HCEC 1CT (cell line): ENCODE results near the gene CSF3.
"Not testable (repeated sequence)": the region's sequence is repeated elsewhere in the genome, so short reads cannot be mapped to it uniquely, and the experiment has no call there.

ENCODE experiments used
- DNase-seq: peaks from one replicate; pipeline ENCODE4 v3.0.0-alpha.2; 2017

The CSF3 gene

DNA sequence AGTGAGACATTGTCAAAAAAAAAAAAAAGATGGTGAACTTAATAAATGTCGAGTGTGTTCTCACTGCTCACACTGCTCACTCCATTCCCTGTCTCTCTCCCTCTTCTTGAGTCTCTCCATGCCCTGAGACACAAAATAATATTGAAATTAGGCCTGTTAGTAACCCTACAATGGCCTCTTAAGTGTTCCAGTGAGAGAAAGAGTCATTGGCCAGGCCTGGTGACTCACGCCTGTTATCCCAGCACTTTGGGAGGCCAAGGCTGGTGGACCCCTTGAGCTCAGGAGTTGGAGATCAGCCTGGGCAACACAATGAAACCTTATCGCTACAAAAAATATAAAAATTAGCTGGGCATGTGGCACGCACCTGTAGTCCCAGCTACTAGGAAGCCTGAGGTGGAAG lies 16.2 kb upstream of the CSF3 start:
- DNase-seq: no peak

DNA sequence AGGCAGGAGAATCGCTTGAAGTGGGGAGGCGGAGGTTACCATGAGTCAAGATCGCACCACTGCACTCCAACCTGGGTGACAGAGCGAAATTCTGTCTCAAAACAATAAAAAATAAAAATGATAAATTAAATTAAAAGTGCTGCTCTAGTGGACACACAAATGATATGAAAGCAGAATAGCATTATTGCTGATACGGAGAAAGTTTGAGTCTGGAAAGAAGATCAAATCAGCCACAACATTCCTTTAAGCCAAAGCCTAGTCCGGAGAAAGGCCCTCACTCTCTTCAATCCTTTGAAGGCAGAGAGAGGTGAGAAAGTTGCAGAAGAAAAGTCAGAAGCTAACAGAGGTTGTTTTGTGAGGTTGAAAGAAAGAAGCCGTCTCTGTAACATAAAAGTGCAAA lies 15.1 kb upstream of the CSF3 start:
- no peak for DNase-seq

DNA sequence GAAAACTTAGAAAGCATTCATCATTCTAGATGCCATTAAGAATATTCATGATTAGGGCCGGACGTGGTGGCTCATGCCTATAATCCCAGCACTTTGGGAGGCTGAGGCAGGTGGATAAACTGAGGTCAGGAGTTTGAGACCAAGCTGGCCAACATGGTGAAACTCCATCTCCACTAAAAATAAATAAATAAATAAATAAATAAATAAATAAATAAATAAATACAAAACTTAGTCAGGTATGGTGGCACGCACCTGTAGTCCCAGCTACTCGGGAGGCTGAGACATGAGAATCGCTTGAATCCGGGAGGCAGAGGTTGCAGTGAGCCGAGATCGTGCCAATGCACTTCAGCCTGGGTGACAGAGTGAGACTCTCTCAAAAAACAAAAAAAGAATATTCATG lies 13.9 kb upstream of the CSF3 start:
- DNase-seq: not testable (repeated sequence)

DNA sequence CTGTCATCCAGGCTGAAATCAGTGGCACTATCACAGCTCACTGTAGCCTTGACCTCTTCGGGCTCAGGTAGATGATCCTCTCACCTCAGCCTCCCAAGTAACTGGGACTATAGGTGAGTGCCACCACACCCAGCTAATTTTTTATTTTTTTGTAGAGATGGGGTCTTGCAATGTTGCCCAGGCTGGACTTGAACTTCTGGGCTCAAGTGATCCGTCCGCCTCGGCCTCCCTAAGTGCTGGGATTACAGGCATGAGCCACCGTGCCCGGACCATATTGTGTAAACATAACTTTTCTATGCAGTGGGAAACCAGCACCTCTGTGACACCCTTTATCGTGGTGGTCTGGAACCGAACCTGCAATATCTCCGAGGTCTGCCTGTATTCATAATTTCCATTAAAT lies 11.2 kb upstream of the CSF3 start:
- no peak for DNase-seq

DNA sequence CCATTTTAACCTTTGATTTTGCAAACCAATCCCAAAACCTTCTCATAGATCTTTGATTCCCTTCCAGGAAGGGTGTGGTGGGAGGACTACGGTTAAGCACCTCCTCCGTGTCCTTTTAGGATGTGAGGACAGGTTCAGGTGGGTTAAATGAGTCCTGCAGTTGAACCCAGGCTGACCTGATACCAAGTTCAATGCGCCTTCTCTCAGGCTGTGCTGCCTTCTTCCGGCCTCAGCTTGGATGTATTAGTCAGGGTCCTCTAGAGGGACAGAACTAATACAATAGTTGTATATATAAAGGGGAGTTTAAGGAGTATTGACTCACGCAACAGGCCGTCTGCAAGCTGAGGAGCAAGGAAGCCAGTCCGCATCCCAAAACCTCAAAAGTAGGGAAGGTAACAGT lies 10.5 kb upstream of the CSF3 start:
- DNase-seq: no peak

DNA sequence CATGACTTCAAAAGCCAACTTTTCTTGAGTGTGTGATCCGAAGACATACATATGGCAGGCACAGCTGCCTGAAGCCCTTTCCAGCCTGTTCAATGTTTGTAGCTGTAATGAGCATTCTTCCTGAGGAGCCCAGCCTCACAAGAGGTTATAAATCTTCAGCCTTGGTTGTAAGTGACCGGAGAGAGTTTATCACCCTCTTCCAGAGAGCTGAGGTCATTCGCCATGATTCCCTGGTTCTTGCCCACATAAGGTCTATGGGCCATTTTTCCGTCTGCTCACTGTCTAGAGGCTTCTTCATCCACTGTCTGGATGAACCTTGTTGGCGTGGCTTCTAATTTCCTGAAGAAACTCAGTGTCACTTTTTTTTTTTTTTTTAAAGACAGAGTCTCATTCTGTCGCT lies 9.7 kb upstream of the CSF3 start:
- no peak for DNase-seq

DNA sequence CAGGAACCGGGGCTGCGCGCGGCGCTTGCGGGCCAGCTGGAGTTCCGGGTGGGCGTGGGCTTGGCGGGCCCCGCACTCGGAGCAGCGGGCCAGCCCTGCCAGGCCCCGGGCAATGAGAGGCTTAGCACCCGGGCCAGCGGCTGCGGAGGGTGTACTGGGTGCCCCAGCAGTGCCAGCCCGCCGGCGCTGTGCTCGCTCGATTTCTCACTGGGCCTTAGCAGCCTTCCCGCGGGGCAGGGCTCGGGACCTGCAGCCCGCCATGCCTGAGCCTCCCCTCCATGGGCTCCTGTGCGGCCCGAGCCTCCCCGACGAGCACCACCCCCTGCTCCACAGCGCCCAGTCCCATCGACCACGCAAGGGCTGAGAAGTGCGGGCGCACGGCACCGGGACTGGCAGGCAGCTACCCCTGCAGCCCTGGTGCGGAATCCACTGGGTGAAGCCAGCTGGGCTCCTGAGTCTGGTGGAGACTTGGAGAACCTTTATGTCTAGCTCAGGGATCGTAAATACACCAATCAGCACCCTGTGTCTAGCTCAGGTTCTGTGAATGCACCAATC lies 4.2 kb upstream of the CSF3 start:
- not testable (repeated sequence) for DNase-seq

DNA sequence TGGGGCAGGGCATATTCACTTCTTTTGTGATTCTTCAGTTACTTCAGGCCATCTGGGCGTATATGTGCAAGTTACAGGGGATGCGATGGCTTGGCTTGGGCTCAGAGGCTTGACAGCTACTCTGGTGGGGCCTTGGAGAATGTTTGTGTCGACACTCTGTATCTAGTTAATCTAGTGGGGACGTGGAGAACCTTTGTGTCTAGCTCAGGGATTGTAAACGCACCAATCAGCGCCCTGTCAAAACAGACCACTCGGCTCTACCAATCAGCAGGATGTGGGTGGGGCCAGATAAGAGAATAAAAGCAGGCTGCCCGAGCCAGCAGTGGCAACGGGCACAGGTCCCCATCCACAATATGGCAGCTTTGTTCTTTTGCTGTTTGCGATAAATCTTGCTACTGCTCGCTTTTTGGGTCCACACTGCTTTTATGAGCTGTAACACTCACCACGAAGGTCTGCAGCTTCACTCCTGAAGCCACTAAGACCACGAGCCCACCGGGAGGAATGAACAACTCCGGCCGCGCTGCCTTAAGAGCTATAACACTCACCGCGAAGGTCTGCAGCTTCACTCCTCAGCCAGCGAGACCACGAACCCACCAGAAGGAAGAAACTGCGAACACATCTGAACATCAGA lies 3.1 kb upstream of the CSF3 start:
- not testable (repeated sequence) for DNase-seq

DNA sequence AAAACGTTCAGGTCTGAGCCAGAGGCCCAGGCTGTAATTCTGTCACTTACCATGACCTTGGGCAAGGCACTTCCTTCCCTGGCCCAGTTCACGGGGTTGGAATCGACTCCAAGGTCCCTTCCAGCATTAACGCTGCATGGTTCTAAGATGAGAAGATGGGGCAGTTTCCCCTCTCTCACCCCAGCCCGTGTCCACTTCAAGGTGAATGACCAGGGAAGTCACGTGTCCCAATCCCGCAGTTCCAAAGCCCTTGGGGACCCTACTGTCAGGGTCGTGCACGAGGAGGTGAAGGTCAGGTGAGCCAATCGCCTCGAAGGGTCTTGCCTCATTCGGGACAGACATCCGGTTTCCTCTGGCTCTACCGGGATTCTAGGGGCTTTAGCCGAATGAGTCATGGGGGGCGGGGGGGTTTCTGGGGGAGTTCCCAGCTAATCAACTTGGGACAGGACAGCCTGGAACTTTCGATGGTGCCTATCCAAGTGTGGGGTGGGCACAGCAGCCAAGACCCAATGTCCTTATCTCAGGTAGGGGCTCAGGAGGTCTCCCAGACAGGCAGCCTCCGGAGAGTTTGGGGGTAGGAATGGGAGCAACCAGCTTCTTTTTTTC lies 762 bp upstream of the CSF3 start:
- no peak for DNase-seq

DNA sequence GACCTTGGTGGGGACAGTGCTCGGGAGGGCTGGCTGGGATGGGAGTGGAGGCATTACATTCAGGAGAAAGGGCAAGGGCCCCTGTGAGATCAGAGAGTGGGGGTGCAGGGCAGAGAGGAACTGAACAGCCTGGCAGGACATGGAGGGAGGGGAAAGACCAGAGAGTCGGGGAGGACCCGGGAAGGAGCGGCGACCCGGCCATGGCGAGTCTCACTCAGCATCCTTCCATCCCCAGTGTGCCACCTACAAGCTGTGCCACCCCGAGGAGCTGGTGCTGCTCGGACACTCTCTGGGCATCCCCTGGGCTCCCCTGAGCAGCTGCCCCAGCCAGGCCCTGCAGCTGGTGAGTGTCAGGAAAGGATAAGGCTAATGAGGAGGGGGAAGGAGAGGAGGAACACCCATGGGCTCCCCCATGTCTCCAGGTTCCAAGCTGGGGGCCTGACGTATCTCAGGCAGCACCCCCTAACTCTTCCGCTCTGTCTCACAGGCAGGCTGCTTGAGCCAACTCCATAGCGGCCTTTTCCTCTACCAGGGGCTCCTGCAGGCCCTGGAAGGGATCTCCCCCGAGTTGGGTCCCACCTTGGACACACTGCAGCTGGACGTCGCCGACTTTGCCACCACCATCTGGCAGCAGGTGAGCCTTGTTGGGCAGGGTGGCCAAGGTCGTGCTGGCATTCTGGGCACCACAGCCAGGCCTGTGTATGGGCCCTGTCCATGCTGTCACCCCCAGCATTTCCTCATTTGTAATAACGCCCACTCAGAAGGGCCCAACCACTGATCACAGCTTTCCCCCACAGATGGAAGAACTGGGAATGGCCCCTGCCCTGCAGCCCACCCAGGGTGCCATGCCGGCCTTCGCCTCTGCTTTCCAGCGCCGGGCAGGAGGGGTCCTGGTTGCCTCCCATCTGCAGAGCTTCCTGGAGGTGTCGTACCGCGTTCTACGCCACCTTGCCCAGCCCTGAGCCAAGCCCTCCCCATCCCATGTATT lies 1.1 kb downstream of the CSF3 start:
- DNase-seq: no peak

DNA sequence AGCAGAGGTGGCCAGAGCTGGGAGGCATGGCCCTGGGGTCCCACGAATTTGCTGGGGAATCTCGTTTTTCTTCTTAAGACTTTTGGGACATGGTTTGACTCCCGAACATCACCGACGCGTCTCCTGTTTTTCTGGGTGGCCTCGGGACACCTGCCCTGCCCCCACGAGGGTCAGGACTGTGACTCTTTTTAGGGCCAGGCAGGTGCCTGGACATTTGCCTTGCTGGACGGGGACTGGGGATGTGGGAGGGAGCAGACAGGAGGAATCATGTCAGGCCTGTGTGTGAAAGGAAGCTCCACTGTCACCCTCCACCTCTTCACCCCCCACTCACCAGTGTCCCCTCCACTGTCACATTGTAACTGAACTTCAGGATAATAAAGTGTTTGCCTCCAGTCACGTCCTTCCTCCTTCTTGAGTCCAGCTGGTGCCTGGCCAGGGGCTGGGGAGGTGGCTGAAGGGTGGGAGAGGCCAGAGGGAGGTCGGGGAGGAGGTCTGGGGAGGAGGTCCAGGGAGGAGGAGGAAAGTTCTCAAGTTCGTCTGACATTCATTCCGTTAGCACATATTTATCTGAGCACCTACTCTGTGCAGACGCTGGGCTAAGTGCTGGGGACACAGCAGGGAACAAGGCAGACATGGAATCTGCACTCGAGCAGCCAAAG lies 2.3 kb downstream of the CSF3 start:
- DNase-seq: no peak

DNA sequence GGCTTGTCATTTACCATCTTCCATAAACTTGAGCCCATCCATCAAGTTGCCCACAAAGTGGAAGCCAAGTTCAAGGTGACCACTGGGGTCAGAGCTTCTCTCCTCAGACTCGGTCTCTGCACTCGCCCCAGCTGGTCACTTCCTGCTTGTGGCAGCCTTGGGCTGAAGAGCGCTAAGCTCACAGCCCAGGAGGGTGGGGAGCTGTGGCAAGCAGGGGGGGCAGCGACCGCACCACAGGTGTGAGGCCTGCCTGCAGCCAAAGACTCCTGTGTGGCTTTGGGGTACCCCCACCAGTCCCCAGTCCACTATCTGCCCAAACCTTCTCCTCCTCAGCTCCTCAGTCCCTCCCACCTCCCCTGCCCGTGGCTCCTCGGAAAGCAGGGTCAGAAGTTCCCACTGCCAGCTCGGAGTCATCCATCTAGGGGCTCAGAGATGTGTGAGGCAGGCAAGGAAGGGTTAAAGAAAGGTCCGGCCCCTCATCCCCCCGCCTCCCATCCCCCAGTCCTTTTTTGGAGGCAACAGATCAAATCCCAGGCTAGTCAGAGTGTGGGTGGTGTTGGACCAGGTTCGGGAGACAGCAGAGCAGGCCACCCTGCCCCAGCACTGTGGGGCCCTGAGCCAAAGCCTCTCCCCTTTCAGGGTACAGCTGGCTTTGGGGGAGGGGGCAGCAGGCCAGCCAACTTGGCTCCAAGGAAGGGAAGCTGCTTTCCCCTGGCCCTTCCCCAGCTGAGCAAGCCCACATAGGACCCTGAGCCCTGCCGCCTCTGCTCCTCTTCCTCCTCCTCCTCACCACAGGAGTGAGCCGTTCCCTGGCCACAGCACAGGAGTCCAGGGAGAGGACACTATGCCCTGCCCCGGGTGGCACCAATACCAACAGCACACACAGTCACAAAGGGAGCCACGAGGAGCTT lies 3.2 kb downstream of the CSF3 start:
- peak; percentile 52 for DNase-seq

DNA sequence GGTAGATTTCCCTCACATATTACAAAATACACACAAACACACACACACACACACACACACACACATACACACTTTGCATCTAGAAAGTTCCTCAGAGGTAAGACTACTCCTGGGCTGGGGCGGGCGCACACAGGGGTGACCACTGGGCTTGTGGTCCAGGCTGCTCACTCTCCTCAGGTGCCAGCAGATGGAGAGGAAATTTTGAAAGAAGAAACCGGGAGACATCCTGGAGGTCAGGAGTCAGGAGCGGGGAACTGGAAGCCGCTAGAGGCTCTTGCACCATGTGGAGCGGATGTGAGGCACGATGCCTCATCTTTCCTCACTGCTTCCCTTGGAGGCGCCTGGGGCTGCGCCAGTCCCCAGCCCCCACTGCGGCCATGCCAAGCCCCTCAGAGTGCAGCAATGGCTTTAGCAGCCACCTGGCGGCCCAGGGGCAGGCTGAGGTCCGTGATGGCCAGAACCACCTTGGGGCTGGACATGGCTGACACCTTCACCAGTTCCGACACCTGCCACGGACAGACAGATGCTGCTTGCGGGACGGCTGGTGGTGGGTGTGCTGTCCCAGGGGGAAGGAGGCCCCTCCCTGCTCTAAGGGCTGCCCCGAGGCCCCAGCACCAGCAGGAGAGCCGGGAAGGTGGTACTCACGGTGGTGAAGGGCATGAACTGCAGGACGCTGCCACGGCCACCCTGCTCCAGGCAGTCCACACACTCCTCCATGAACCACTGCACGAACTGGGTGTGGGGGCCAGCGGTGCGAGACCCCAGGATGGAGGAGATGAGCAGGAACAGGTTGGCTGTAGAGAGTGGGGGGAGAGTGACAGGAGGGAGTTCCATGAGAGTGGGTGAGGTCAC lies 4.1 kb downstream of the CSF3 start:
- DNase-seq: peak; percentile 88

DNA sequence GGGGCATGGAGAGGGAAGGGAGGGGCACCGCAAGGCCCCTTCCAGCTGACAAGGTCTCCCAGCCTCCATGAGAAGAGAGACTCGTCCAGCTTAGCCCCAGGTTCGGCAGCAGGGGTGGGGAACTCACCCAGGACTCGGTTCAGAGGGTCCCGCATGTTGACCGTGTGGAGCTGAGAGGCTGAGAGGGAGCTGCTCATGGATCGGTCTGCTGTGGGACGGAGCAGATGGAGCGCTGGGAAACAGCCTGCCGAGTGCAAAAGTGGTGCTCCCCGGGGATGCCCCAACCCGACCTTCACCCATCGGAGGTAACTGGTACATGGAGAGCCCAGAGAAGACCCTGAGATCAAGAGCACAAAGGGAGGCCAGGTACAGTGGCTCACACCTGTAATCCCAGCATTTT lies 4.9 kb downstream of the CSF3 start:
- DNase-seq: no peak

DNA sequence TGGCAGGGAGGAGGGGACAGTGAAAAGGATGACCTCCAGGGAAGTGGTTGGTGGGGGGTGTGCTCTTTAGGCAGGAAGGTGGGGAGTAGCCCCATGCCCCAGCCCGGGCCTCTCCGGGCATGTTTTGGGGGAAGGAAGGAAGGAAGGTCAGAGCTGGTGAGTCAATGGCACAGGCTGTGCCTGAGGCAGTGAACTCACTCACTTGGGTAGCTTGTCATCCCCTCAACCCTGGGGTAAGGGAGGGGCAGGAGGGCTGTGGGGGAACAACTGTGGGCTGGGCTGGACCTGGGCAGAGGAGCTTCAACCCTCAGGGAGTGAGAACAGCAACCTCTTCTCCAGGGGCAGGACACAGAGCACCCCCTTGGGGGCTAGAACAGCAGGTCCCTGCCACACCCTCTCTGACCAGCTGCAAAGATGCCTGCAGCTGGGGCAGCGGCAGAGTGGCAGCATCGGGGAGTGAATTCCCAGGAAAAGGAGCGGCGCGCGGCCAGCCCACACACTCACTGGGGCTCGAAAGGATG lies 6.3 kb downstream of the CSF3 start:
- DNase-seq: peak; percentile 85

DNA sequence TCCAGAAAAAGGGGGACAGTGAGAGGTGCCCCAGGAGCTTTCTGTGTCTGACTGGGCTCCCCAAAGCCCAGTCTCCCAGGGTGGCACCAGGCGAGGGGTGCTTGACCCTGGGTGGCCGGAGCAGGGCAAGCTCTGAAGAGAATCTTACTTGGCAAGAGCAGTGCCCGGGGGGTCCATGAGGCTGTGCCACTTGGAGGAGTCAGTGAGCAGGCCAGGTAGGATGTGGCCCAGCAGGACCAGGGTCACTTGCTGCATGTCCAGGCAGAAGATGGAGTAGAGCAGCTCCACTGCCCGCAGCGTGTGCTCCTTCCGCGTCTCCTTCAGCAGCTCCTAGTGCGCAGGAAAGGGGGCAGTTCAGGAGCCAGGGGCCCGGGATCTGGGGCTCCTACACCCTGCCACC lies 7.3 kb downstream of the CSF3 start:
- no peak for DNase-seq

DNA sequence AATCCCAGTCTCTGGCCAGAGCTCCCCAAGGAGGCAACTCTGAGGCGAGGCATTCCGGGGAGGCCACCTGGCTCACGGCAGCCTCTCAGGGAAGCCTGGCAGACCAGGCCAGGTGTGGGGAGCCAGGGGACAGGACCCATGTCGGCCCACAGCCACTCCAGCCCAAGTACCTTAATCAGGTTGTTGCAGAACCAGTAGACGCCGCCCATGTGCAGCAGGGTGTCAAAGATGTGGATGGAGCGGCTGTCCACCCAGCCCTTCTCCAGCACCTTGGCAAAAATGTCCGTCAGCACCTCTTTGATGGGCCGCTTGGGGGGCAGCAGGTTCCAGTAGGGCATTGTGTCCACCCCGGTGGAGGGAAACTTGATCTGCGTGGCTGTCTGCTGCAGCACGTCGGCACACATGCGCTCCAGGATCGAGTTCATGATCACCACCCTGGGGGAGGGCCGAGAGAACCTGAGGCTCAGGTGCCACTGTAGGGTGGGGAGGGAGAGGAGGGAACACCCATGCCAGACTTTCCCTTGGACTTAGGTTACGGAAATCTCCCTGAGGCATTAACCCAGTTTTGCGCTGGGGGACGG lies 7.8 kb downstream of the CSF3 start:
- DNase-seq: no peak

DNA sequence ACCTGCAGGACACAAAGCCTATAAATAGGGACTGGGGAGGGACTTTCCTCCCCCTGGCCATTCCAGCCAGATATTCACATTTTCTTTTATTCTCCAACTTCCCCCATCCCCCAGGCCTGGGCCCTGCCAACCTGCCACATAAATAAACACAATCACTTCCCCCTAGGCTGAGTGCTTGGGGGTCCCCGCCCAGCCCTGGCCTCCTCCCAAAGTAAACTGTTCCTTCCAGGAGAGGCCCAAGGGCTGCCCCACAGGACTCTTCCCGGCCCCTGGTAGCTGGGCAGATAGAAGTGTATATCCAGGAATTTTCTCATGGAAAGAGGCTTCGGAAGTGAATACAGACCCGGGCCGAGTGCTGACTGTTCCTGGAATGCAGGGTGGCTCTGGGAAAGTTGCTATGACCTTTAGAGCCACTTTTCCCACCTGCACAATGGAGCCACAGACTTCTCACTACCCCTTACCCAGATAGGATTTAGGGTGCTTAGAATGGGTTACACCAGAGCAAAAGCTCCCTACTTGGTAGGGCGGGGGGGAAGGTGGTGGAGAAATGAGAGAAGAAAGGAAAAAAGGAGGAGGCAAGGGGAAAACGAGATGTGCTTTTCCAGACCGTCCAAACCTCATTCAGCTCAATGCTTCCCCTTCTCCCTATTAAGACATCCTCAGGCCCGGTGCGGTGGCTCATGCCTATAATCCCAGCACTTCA lies 8.5 kb downstream of the CSF3 start:
- DNase-seq: no peak

DNA sequence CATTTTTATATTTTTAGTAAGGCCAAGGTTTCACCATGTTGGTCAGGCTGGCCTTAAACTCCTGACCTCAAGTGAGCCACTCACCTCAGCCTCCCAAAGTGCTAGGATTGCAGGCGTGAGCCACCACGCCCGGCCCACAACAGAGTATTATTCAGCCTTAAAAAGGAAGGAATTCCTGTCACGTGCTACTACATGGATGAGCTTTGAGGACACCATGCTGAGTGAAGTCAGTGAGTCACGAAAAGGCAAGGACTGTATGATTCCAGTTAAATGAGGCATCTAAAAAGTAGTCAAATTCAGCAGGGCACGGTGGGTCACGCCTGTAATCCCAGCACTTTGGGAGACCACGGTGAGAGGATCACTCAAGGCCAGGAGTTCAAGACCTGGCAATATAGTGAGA lies 9.7 kb downstream of the CSF3 start:
- DNase-seq: peak; percentile 75

DNA sequence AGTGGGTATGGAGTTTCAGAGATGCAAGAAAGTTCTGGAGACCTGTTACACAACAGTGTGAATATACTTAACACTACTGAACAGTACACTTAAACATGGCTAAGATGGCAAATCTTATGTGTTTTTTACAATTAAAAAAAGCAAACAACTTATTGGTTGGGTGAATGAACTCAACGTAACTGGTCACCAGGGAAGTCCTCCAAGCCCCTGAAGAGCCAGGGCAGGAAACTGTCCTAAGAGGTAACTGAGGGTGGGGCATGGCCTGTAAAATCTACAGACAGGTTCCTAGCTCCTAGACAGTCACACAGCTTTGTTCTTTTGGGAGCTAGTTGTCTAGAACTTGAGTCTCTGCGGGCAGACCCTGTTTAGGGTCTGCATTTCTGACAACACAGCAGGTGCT lies 10.3 kb downstream of the CSF3 start:
- DNase-seq: no peak
